HuH-7 (cell line): ENCODE data around the gene RASGRF2.

Experiments used
- DNase-seq: peaks from one replicate; pipeline ENCODE4 v3.0.0; 2011; ENCODE audit warnings: low spot score

RASGRF2 gene

GRCh38 chr5:81171769-81172168, 211.6 kb downstream of the RASGRF2 start:
- no peak for DNase-seq

- no peak for DNase-seq
Measured at GRCh38 chr5:81172710-81173109, 212.5 kb downstream of the RASGRF2 start.

GRCh38 chr5:81177061-81177460, 216.9 kb downstream of the RASGRF2 start:
- no peak for DNase-seq

DNA sequence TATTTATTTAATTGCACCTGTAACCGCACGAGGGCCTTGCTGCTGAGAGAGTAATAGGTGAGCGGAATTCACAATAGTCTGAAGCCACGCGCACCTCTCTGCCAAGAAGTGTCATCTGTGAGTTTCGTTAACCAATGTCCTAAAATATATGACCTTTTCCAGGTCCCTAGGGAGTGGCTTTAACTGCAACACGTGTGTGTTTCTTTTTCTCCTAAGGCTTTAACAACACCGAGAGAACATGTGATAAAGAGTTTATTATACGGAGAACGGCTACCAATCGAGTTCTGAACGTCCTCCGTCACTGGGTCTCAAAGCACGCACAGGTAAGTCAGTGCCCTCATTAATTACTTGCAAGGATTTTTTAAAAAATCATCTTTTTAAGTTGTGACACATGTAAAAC, 219.8 kb downstream of the RASGRF2 start:
- DNase-seq = no peak

DNA sequence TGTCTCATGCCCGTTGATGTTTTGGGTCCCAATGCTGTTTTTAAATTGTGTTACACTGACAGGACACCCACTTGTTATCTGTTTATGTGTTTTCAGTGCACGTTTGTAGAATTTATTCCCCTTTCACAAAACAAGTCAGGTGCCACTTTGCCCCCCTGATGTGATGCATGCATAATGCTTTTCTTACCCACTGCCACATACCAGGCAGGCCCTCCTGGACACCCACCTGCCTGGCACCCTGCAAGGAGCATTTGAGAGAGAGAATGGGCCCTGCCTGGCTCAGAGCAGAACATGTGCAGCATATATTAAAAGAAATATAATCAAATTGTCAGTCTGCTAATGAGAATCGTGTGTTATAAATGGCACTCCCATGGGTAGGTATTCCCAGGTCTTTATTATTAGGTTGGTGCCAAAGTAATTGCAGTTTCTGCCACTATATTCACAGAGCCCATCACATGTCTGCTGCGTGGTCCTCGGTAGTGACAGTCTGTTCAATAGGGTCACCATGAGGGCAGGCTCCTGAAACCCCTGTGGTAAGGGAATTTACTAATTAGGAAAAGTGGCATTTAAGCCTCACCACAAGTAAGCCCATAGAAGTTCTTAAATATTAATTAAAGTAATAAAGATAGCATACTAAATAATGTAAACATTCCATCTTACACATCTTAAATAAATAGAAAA, 220.8 kb downstream of the RASGRF2 start:
- no peak for DNase-seq

GRCh38 chr5:81181576-81182316, 221.6 kb downstream of the RASGRF2 start:
- no peak for DNase-seq

DNA sequence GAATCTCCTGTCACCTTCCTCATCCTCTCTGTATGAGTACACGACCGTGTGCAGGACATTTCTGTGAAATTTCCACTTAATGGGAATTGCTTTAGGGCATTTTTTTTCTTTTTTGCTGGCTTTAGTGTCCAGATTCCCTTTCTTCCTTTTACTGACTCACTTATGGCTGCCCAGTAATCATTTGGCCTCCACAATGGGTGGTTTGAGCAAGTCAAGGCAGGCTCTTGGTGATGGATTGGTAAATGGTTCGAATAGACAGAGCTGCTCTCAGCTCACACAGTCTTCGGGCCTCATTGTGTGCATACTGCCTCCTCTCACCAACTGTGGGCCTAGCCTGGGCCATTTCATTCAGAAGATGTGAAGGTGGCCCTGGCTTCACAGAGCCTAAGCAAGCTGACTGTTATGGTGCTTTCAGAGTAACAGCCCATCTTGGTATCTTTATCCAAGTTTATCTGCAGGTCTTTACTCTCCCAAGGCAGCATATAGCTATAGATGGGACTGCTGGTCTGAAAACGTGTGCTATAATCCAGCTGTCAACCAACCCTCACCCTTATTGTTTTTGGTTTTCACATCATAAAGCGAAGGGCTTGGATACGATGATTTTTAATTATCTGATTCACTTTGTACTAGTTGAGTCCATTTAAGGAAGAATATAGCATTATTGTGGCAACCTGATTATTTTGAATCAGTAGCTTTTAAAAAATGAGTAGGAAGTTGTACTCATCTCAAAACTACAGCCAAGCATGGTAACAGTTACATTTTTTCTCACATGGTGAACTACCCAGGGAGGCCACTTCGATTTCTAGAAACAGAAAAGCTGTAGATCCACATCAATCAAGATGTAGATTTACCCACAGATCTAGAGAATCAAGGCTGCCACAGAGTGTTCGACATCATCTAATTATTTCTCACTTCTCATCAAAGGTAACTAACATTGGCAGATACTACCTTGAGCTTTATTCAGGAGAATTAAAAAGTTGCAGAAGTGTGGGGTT, 222.5 kb downstream of the RASGRF2 start:
- no peak for DNase-seq

GRCh38 chr5:81183811-81184748, 223.9 kb downstream of the RASGRF2 start:
- no peak for DNase-seq

DNA sequence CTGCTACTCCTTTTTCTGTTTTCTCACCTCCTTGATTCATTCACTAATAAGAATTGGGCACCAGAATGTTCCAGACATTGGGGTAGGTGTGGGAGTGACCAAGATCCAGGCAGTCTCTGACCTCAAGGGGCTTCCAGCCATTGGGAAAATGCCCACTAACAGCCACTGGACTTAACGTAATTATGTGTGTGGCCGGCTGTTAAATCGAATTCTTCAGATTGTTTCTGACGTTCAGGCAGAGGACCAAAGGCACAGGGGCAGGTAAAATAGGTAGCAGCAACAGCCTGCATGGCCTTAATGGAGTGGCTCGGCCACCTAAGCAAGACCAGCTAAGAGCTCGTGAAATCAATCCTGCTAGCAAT, 224.6 kb downstream of the RASGRF2 start:
- DNase-seq = no peak

DNA sequence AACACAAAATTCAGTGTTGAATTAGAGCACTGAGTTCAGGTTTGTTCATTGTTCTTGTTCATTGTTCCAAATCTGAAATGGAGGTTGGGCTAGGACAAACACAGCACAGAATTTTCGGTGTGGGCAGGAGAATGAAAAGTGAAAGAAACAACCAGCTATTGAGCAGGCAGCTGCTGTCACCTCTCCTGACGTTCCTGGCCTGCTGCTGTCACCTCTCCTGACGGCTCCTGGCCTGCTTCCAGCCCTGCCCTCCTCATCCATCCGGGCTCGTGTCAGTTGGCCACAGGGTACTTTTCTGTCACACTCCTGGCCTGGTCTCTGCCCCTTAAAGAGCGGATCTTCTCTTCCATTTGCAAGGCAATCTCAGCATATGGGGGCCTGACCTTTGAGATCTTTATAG, 227.7 kb downstream of the RASGRF2 start:
- DNase-seq = no peak

- DNase-seq = no peak
Measured at GRCh38 chr5:81188962-81189361, 228.8 kb downstream of the RASGRF2 start.

GRCh38 chr5:81189875-81190498, 229.8 kb downstream of the RASGRF2 start:
- DNase-seq = no peak

- DNase-seq = no peak
Measured at GRCh38 chr5:81191726-81192372, 231.7 kb downstream of the RASGRF2 start.

DNA sequence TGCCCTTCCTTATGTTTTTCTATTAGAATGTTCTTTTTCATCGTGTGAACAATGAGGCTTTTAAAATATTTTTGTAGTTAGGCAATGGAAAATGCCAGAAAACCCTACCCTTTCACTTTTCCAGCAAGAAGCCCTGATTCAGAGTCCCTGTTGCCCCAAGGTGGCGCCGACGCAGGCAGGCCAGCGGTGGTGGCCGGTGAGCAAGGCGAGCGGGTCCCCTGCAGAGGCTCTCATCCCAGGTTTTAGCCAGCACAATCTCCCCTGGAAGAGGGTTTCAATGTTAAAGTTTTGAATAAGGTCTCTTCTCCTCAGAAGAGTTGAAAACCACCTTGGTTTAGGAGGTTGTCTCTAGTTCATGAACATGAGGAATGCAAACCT, 232.2 kb downstream of the RASGRF2 start:
- no peak for DNase-seq

DNA sequence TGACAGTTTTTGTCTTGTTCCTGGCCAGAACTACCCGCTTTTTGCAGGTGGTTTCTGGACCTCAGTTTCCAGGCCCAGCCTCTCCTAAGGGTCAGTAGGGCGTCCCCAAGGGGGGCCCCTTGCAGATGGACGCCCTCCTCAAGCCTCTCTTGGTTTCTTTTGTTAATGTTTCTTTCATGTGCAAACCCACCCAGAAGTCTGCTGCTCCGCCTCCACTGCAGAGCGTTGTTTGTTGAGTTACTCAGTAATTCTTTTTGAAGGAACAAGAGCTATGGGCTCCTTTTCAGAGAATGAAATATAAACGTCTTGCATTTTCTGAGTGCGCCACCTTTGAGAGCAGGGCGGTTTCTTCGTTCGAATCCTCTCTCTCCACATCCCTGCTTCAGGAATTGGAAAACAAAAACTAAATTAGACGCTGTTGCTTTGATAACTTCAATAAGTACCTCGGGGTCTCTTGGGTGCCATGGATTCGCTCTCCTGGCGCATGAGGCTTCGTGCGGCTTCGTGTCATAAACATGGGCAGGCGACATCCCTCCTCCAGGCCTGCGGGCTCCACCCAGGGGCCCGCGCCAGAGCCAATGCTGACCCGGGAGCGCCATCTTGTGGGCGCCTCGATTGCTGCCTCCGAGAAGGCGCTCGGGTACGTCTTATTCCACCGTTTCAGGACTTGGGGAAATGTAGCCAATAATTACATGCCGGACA, 234.6 kb downstream of the RASGRF2 start:
- peak; percentile 86 for DNase-seq

DNA sequence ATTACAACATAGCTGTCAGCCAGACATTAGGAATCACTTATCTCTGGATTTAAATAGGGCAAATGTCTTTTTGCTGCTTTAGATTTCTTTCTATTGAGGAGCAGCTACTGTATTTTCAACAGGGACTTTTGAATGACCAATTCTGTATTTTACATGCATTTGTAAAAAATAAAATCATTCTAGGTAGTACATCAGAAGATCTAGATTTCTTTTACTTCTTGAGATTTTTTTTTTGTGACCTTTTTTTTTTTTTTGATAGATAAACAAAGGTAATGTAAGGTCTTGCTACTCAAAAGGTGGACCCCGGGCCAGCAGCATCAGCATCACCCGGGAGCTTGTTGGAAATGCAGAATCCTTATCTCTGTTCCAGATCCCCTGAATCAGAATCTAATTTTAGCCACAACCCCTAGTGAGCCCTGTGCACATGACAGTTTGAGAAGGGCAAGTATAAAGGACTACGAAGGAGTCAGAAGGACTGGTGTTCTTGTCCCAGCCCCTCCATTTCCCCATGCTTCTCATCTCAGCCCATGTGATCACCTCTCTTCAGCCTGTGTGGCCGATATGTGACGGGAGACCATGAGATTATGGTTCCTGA, 235.3 kb downstream of the RASGRF2 start:
- no peak for DNase-seq

DNA sequence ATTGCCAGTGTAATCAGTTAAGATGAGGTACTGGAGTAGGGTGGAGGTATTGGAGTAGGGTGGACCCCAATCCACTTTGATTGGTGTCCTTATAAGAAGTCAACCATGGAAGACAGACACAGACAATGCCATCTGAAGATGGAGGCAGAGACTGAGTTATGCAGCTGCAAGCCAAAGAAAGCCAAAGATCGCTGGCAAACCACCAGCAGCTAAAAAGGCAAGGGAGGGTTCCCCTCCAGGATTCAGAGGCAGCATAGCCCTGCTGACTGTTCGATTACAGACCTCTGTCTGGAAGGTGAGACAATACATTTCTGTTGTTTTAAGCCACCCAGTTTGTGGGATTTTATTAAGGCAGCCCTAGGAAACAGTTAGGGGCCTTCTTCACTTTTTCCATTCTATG, 242.5 kb downstream of the RASGRF2 start:
- DNase-seq = no peak

- DNase-seq = no peak
Measured at GRCh38 chr5:81203729-81204128, 243.6 kb downstream of the RASGRF2 start.

GRCh38 chr5:81204205-81204604, 244.0 kb downstream of the RASGRF2 start:
- no peak for DNase-seq

GRCh38 chr5:81205058-81205457, 244.9 kb downstream of the RASGRF2 start:
- no peak for DNase-seq
